C4-2B (cell line): ENCODE data around the gene ADM2.

Source experiments
- ZFX ChIP-seq: fragments of 450-650 bp; IDR thresholded peaks from 2 replicates; pipeline ENCODE4 v1.6.1; 2017
- TF ChIP-seq, protein P1 (sequence below): fragments of 450-650 bp; conservative IDR thresholded peaks from 2 replicates; pipeline ENCODE4 v1.5.1; 2017; ENCODE audit warnings: mild to moderate bottlenecking

DNA sequence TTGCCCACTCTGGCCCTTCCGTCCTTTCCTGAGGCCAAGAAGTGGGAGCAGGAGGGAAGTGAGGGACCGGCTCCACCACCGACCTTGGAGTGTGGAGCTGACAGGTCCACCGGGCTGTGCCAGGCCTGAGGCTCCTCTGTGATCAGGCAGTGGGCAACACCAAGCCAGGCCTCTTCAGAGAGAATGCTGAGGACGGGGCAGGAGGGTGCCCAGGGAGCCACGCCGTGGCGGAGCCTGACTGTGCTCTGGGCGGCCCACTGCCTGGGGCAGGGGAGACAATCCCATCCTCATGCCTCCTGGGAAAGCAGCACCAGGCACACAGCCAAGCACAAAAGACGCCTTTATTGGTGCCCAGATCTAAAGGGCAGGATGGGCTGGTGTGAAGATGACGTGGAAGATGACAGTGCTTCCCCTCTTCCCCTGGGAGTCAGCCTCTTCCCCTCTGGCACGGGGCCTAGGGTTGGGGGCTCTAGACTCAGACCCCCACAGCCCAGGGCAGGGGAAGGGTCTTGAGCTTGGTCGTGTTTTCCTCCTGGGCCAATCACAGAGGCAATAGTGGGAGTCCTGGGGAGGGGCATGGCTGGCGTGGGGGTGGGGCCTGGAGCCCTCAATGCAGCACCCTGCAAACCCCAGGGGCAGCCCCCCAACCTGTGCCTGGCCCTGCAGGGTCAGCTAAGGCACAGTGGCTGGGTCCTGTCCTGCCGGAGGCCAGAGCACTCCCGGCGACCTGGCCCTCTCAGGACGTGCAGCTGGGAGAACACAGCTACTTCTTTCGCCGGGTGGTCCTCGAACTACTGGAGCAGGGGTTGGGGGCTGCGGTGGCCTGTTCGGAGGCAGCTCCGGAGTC is 21.5 kb downstream of the ADM2 start:
- TF ChIP-seq, protein P1, sequence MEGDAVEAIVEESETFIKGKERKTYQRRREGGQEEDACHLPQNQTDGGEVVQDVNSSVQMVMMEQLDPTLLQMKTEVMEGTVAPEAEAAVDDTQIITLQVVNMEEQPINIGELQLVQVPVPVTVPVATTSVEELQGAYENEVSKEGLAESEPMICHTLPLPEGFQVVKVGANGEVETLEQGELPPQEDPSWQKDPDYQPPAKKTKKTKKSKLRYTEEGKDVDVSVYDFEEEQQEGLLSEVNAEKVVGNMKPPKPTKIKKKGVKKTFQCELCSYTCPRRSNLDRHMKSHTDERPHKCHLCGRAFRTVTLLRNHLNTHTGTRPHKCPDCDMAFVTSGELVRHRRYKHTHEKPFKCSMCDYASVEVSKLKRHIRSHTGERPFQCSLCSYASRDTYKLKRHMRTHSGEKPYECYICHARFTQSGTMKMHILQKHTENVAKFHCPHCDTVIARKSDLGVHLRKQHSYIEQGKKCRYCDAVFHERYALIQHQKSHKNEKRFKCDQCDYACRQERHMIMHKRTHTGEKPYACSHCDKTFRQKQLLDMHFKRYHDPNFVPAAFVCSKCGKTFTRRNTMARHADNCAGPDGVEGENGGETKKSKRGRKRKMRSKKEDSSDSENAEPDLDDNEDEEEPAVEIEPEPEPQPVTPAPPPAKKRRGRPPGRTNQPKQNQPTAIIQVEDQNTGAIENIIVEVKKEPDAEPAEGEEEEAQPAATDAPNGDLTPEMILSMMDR = no peak
- TF ChIP-seq ZFX = no peak
